GM12892 (cell line): ENCODE measurements around the gene TNFRSF12A.

Source experiments
- POLR2A ChIP-seq: IDR thresholded peaks from 2 replicates; pipeline ENCODE4 v1.6.1; 2011; ENCODE audit warnings: low read depth, low read length, control low read depth
- POLR2AphosphoS5 ChIP-seq: IDR thresholded peaks from 2 replicates; pipeline ENCODE4 v1.6.1; 2011; ENCODE audit warnings: low read depth, low read length, control low read depth

GRCh38 chr16:3013998-3014690 lies 6.0 kb upstream of the TNFRSF12A start:
- TF ChIP-seq POLR2A (no peak), POLR2AphosphoS5 (no peak)
